GM19240 (cell line): ENCODE data around the gene DEPDC5.
"Not testable (repeated sequence)": the region's sequence is repeated elsewhere in the genome, so short reads cannot be mapped to it uniquely, and the experiment has no call there.

Experiments used
- DNase-seq: peaks from one replicate; pipeline ENCODE4 v3.0.0; 2011; ENCODE audit warnings: low spot score; ENCODE audit not compliant: insufficient read length

The DEPDC5 gene

DNA sequence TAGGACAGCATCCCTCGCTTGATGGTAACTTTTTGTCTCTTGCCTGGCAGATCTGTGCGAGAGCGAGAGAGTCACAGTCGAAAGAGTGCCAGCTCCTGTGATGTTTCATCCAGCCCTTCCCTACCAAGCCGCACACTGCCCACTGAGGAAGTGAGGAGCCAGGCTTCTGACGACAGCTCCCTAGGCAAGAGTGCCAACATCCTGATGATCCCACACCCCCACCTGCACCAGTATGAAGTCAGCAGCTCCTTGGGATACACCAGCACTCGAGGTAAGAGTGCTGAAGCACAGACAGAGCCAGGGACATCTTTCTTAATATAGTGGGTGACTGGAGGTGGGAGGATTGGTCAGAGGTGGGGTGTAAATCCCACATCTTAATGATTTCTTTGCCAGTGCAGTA, 61.1 kb downstream of the DEPDC5 start:
- DNase-seq: no peak

DNA sequence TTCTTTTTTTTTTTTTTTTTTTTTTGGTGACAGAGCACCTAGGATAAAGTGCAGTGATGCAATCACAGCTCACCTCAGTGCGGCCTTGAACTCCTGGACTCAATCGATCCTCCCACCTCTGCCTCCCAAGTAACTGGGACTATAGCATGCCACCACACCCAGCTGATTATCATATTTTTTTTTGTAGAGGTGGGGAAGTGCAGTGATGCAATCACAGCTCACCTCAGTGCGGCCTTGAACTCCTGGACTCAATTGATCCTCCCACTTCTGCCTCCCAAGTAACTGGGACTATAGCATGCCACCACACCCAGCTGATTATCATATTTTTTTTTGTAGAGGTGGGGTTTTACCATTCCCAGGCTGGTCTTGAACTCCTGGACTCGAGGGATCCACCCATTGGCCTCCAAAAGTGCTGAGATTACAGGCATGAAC, 61.6 kb downstream of the DEPDC5 start:
- DNase-seq: not testable (repeated sequence)

DNA sequence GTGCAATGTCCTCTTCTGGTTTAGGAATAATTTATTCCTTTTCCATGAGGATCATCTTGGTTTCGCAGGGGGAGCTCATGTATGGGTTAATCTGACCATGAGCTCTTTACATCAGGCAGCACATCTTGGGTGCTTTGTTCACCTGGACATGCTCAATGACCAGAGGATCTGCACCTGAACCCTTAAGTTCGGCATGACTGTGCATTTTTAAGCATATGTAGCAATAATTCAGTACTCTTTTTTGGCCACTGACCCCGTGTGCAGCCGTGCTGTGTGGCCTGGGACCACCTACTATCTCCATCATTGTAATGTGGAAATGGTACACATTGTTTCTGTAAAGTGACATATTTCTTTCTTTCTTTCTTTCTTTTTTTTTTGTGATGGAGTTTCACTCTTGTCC, 62.9 kb downstream of the DEPDC5 start:
- DNase-seq: no peak

DNA sequence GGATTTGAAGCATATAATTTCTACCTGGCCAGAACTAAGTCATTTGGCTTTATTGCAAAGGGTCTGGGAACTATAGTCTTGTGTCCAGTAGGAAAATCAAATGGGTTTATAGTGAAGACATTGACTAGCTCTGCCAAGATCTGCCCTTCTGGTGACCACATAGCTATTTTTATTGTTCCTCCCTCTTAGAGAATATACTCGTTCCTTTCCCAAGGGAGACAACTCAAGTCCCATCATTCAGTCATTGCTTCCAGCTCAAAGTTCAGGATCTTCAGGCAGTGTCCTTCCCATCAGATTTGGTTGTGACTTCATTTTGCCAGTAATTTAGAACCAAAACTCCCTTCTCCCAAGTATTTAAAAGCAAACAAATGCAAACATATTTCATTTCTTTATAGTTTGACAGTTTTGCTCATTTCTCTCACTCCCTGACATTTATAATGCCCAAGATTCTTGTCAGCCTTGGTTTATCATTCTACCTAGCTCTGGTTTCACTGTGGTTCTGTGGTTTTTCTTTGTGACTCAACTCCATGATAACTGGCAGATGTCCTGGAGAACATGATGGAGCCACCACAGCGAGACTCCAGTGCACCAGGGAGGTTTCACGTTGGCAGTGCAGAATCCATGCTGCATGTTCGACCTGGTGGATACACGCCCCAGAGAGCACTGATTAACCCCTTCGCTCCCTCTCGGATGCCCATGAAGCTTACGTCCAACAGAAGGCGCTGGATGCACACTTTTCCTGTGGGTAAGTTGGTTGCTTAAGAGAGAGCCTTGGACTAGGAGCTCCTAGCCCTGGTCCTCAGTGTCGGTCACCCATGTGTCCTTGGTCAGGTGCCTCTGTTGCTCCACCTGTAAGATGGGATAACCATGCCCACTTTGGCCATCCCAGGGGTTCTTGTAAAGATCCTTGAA, 64.9 kb downstream of the DEPDC5 start:
- DNase-seq: no peak

DNA sequence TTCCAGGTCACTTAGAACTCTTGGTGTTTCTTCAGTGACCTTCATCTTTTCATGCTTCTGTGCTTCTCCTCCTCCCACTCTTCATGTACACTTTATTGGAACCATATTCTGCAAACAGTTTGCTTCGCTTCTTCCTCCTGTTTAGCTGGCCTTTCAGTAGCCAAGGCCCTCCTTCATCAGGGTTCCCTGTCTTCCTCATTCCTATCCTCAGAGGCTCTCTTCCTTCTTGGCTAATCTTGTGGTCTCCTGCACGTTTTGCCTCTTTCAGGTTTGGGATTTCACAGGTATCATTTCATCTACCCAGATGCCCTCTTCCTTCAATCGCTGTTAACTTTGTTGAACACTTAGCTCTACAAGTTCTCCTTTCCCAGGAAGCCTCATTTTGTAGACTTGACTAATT, 66.8 kb downstream of the DEPDC5 start:
- DNase-seq: no peak

DNA sequence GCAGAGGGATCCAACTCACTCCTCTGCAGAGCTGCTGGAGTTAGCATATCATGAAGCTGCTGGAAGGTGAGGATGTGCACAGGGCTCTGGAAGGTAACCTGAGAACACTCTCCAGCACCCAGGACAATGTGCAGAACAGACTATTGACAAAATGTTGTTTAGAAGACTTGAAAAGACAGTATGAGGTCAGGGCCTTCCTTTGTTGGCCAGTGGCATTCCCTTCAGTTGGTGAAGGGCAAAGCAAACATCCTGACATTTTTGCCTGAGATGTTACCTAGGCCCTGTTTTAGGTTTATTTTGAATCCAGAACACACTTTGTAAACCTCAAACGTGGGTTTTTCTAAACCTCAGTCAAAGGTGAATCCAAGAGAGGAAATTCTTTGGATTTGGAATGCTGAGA, 67.8 kb downstream of the DEPDC5 start:
- no peak for DNase-seq

DNA sequence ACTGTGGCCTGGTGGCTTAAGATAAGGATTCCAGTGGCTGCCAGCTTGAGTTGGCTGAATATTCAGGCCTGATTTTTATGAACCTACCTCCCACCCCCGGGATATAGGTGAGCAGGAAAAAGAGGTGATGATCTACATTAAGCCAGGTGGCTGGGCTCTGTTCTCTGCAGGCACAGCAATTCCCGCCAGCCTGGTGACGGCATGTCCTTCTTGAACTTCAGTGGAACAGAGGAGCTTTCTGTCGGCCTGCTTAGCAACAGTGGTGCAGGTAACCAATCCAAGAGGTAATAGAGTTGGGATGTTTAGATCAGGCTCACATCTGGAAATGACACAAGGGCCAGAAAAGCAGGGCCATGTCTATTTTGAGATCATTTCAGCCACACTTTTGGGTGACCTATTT, 68.7 kb downstream of the DEPDC5 start:
- DNase-seq: no peak

DNA sequence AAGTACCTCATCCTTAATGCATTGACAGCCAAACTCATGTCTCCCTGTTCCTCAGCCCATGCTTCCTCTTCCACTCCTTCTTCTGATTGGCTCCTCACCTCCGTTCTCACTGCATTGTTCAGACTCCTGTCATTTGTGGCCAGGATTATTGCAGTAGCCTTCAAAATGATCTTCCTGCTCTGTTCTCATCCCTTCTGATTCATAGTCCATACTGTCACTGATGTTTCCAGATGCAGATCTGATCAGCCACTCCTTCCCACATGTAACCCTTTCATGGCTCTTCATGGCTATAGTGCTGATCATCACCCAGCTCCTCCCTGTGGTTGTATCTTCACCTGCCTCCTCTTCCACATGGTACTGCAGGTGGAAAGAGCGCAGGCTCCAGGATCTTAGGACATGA, 71.7 kb downstream of the DEPDC5 start:
- DNase-seq: no peak

DNA sequence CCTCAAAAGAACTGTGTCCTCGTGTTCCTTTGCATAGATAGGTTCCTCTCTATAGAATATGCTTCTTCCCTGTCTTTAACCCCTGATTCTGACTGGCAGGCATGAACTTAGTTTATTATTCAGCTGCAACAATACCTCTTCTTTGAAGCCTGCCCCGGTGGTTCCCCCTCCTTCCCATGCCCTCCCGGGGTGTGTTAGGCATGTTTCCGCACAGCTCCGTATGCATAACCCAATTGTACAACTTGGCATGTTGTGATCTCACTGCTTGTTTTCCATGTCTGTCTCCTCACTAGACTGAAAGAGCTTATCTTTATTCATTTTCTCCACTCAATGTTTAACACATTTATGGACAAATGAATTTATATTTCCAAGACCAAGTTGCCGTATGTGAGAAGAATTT, 72.6 kb downstream of the DEPDC5 start:
- no peak for DNase-seq

DNA sequence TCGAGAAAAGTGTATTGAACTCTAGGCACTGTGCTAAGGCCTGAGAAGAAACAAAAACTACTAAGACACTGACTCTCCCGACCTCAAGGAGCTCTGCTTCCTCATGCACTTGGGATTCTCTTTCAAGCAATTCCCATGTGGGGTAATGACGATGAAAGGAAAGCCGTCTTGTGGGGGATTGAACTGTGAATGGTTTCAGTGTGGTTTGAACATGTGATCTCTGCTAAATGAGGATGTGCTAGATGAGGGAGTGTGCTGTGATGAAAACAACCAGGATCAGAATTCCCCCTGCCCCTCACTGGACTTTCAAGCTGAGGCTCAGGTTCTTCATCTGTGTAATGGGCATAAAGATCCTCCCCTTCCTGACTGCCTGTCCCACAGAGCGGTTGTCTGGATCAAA, 74.9 kb downstream of the DEPDC5 start:
- DNase-seq: no peak

DNA sequence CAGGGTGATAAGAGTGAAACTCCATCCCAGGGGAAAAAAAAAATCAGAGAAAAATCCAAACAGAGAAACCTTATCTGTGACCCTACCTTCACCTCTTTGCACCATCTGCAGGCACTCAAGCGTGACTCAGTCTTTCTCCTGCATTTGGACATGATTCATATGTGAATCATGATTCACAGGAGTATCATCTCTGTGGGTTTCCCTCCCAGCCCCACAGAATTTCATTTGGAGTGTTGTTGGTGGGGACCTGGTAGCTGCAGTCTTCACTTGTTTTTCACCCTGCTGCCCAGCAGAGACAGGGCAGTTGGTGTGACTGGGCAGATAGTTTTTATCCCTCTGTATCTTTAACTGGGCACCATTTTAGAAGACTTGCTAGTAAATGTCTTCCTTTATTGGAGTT, 75.7 kb downstream of the DEPDC5 start:
- no peak for DNase-seq

DNA sequence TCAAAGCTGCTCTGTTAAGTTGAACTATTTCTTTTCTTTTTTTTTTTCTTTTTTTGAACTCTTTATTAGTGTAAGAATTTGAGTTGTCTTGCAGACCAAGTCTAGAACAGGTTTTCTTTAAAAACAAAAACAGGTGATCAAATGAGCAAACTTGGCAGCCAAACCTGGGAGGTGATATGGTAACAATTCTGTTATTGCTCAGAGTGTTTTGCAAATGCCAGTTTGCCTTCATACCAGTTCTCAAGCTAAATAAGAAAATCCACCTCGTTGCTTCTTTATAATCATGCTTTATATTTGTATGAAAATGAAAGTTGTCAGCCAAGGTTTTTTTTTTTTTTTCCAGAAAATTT, 76.9 kb downstream of the DEPDC5 start:
- DNase-seq: no peak

DNA sequence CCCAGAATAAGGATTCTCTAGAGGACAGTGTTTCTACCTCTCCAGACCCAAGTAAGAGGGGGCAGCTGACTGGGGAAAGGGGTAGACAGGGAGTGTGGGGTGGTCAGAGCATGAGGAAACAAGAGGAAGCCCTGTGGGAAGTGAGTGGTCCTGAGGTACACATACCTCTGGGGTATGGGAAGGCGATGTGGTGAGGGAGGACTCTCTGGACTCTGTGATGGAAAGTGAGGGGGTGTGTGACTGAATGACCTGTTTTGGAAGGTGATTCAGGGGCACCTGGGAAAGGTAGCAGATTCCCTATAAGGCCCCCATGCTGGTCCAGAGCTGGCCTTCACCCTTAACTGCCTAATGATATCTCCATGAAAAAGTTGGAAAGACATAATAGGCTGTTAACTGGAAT, 80.1 kb downstream of the DEPDC5 start:
- DNase-seq: no peak

DNA sequence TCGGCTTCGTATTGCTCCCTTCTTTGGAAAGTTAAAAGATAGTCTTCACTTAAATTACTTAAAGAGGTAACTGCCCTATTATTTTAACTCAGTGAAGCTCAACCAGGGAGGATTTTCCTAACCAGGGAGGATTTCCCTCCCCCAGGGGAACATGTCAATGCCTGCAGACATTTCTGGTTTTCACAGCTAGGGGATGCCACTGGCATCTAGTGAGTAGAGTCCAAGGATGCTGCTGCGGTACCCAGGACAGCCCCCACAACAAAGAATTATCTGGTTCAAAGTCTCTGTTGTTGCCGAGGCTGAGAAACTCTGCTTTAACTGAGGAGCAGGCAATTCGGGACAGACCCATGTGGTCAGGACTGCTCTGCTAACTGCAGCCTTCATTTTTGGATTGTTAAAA, 82.2 kb downstream of the DEPDC5 start:
- DNase-seq: no peak

DNA sequence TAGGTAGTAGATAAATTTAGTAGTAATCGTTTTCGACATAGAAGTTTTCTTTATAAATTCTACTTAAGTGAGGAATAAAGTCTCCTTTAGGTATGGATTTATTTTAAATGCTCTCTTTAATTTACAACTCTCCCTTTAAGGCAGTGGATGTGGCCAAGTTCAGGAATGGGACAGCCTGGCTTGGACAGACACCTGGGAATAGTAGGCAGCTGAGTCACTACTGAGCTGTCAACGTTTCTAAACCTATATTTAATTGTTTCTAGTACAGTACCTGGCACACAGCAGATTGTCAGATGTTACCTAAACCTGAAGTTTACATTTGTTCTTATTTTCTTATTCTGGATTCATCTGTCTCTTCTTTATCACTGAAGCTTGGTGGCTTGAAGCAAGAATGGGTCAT, 85.1 kb downstream of the DEPDC5 start:
- no peak for DNase-seq

DNA sequence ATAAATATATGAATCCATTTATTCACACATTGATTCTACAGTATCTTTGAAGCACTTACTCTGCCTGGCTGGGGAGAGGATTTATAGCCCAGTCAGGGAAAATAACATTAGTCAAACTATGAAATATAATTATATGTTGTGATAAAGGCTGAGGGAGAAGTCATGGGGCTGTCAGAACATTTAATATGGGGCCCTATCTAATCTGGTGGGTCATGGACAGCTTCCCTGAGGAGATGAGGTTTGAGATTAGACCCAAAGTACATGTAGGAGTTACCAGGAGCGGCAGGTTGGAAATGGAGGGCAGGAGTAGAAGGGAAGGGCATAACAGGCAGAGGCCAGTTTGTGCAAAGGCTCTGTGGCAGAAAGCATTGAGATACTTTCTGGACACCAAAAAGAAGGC, 86.2 kb downstream of the DEPDC5 start:
- no peak for DNase-seq

DNA sequence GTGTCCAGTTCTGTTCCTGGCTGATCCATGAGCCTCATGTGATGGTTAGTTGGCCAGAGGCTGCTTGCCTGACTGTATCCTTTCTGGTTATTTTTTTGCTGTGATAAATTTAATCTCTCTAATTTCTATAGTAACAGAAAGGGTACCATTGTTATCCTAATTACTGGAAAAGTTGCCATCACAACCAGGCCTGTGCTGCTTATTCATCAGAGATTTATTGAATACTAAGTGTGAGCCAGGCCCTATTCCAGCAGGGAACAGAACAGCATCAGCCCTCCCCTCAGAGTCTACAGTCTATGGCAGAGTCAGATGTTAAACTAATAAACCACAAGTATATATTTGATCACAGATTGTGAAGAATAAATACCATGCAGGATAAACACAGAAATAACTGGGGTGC, 86.8 kb downstream of the DEPDC5 start:
- DNase-seq: no peak

DNA sequence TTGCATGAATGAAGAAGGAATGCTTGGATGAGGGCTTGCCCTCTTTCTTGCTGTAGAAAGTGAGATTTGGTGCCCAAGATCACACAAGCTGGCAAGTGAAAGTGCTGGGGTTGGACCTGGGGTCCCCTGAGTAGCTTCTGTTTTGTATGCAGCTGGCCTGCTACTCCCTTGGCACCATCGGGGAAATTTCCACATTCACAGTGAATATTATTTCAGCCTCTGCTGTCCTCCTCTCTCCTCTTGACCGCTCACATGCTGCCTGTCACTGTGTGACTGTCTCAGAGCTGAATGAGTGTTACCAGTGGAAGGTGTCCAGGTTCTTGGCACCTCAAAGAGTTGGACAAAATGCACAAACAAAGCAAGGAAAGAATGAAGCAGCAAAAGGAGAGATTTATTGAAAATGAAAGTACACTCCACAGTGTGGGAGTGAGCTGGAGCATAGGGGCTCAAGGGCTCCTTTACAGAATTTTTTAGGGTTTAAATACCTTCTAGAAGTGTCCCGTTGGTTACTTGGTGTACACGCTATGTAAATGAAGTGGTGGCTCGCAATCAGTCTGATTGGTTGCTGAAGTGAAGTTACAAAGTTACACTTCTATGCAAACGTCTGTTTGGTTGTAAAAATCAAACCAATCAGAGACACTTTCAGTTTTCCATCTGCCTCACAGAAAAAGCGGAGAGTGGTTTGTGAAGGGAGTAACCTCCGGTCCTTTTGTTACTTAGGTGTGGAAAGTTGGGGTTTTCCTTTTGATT, 87.4 kb downstream of the DEPDC5 start:
- no peak for DNase-seq

DNA sequence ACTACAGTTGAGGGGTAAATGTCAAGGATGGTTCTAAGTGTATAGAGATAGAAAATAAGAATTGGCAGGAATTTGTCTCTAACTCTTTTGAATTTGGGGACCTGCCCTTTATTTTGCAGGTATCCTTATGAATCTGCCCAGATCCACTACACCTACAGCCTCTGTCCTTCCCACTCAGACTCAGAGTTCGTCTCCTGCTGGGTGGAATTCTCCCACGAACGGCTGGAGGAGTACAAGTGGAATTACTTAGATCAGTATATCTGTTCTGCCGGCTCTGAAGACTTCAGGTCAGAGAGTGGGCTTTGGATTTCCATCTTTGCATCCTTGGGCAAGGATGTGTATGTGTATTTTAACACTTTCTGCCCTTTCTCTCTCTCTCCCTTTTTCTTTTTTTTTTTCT, 89.7 kb downstream of the DEPDC5 start:
- no peak for DNase-seq

DNA sequence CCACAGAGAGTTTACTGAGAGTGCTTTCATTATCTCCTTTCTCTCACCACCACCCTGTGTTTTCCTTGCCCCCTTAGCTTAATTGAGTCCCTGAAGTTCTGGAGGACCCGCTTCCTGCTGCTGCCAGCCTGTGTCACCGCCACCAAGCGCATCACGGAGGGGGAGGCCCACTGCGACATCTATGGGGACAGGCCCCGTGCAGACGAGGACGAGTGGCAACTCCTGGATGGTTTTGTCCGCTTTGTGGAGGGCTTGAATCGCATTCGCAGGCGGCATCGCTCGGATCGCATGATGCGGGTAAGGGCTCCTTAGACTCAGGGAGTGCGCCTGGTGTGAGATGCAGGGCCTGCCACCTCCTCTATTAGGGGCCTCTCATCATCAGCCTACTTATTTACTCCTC, 91.1 kb downstream of the DEPDC5 start:
- no peak for DNase-seq

DNA sequence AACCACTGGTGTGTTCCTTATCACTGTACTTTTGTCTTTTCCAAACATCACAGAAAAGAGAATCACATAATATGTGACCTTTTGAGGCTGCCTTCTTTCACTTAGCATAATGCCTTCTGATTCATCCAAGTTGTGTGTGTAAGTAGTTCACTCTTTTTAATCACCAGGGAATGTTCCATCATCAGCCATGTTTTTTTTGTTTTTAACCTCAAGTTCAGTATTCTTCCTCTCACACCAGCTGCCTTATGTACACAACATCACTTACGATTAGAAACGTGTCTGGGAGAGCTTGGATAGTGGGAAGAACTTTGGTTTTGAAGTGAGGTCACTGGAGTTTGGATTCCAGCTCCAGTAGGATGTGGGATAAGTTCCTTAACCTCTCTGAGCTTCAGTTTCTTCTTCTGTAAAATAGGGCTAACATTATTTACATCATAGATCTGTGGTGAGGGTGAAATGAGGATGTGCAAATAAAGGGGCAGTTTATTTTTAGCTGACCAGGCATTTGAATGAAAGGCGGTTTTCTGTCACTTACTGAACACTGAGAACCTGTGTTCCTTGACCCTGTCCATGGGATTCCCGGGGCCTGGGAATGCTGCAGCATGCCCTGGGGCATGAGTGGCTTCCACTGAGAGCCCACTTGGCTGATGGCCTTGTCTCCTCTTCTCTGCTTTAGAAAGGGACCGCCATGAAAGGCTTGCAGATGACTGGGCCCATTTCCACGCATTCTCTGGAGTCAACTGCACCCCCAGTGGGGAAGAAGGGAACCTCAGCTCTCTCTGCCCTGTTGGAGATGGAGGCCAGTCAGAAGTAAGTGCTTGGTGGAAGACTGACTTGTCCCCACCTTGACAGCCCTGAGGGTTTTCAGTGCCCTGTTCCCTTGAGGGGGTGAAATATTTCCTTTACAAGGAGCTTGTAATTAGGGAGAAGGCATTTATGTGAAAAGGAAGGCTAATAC, 92.6 kb downstream of the DEPDC5 start:
- no peak for DNase-seq

DNA sequence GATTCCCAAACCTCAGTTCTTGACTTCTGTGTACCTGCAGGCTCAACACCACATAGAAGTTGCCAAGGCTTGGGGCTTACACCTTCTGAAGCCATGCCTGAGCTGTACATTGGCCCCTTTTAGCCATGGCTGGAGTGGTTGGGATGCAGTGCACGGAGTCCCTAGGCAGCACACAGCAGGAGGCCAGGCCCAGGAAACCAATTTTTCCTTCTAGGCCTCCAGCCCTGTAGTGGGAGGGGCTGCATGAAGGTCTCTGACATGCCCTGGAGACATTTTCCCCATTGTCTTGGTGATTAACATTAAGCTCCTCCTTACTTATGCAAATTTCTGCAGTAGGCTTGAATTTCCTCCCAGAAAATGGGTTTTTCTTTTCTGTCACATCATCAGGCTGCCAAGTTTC, 94.6 kb downstream of the DEPDC5 start:
- no peak for DNase-seq
